C4-2B (cell line): ENCODE measurements around the gene ATRAID.
A peak's percentile ranks its signal among the peaks of the same experiment; 100 is the strongest.

Source experiments
- H3K27ac ChIP-seq: fragments of 450-650 bp; 2 replicates; pipeline ENCODE4 v1.5.1; 2017
- CTCF ChIP-seq: fragments of 450-650 bp; conservative IDR thresholded peaks from 2 replicates; pipeline ENCODE4 v1.5.1; 2017; ENCODE audit warnings: mild to moderate bottlenecking
- ZFX ChIP-seq: fragments of 450-650 bp; IDR thresholded peaks from 2 replicates; pipeline ENCODE4 v1.6.1; 2017

Gene ATRAID

GRCh38 chr2:27206346-27206745 is 5.5 kb upstream of the ATRAID start:
- no peak overlapping the region for H3K27ac ChIP-seq
- TF ChIP-seq ZFX, result no peak

GRCh38 chr2:27208486-27209050 is 3.3 kb upstream of the ATRAID start:
- no peak for TF ChIP-seq CTCF
- TF ChIP-seq ZFX, result no peak
- no peak overlapping the region for H3K27ac ChIP-seq

GRCh38 chr2:27209621-27210401 is 2.0 kb upstream of the ATRAID start:
- H3K27ac ChIP-seq, result peak overlapping the region; percentile 95
- TF ChIP-seq ZFX (no peak), CTCF (no peak)

GRCh38 chr2:27211241-27211942 is 449 bp upstream of the ATRAID start:
- H3K27ac ChIP-seq, result peak overlapping the region; percentile 95
- TF ChIP-seq CTCF (no peak), ZFX (no peak)

GRCh38 chr2:27212626-27213471 is 1.0 kb downstream of the ATRAID start:
- H3K27ac ChIP-seq, result peak overlapping the region; percentile 95
- TF ChIP-seq CTCF (no peak), ZFX (peak; percentile 55)

GRCh38 chr2:27214941-27215340 is 3.1 kb downstream of the ATRAID start:
- TF ChIP-seq ZFX (no peak), CTCF (no peak)
- no peak overlapping the region for H3K27ac ChIP-seq

- peak overlapping the region; percentile 86 for H3K27ac ChIP-seq
- TF ChIP-seq ZFX, result no peak
- TF ChIP-seq CTCF, result no peak
Measured at GRCh38 chr2:27216416-27217137, 4.7 kb downstream of the ATRAID start.
